Loucy (cell line): Measurements from ENCODE around the gene PIP5K1C.

Experiments
- H2AFZ ChIP-seq: fragments of 200-600 bp; sonication (generic); 2 replicates; pipeline ENCODE4 v1.6.0; 2016; ENCODE audit warnings: antibody characterized with exemption, mild to moderate bottlenecking, low read length, moderate library complexity
- H3F3A ChIP-seq: fragments of 200-600 bp; 2 replicates; pipeline ENCODE4 v1.6.0; 2016; ENCODE audit warnings: antibody characterized with exemption, low read depth, mild to moderate bottlenecking
- H3K27me3 ChIP-seq: fragments of 200-600 bp; sonication (generic); 2 replicates; pipeline ENCODE4 v1.6.1; 2014; ENCODE audit warnings: low read length, mild to moderate bottlenecking; ENCODE audit not compliant: insufficient read depth, poor library complexity, severe bottlenecking
- H3K36me3 ChIP-seq: fragments of 200-600 bp; sonication (generic); 2 replicates; pipeline ENCODE4 v1.6.1; 2016; ENCODE audit warnings: low read length; ENCODE audit not compliant: insufficient read depth
- H3K4me1 ChIP-seq: fragments of 200-600 bp; sonication (generic); 2 replicates; pipeline ENCODE4 v1.5.1; 2014; ENCODE audit warnings: low read length, mild to moderate bottlenecking; ENCODE audit not compliant: insufficient read depth, poor library complexity, severe bottlenecking
- H3K4me2 ChIP-seq: fragments of 200-600 bp; sonication (generic); 2 replicates; pipeline ENCODE4 v1.6.0; 2014; ENCODE audit warnings: antibody characterized with exemption, low read length, low read depth, mild to moderate bottlenecking; ENCODE audit not compliant: poor library complexity, severe bottlenecking
- H3K4me3 ChIP-seq: fragments of 200-600 bp; sonication (generic); 2 replicates; pipeline ENCODE4 v1.5.1; 2014; ENCODE audit warnings: low read length, mild to moderate bottlenecking, mixed read lengths; ENCODE audit not compliant: poor library complexity, severe bottlenecking
- H3K79me2 ChIP-seq: fragments of 200-600 bp; sonication (generic); 2 replicates; pipeline ENCODE4 v1.6.1; 2014; ENCODE audit warnings: low read length; ENCODE audit not compliant: insufficient read depth
- H3K9ac ChIP-seq: fragments of 200-600 bp; sonication (generic); 2 replicates; pipeline ENCODE4 v1.6.0; 2014; ENCODE audit warnings: mild to moderate bottlenecking, low read depth, low read length, moderate library complexity; ENCODE audit not compliant: poor library complexity, severe bottlenecking
- H3K9me2 ChIP-seq: fragments of 200-600 bp; sonication (generic); replicated peaks from 2 replicates; pipeline ENCODE4 v1.6.1; 2016; ENCODE audit warnings: low read depth, low read length, mixed read lengths
- H3K9me3 ChIP-seq: fragments of 200-600 bp; sonication (generic); 2 replicates; pipeline ENCODE4 v1.6.1; 2014; ENCODE audit warnings: mild to moderate bottlenecking, antibody characterized with exemption, low read length, low read depth; ENCODE audit not compliant: insufficient read depth
- H4K20me1 ChIP-seq: fragments of 200-600 bp; sonication (generic); 2 replicates; pipeline ENCODE4 v1.6.0; 2014; ENCODE audit warnings: antibody characterized with exemption, low read length, mild to moderate bottlenecking; ENCODE audit not compliant: insufficient read depth, poor library complexity, severe bottlenecking
- CTCF ChIP-seq: fragments of 200-600 bp; sonication (generic); conservative IDR thresholded peaks from 2 replicates; pipeline ENCODE4 v1.5.1; 2014; ENCODE audit warnings: mild to moderate bottlenecking, antibody characterized with exemption, low read length
- EZH2phosphoT487 ChIP-seq: fragments of 200-600 bp; IDR thresholded peaks from 2 replicates; pipeline ENCODE4 v1.6.1; 2018; ENCODE audit warnings: antibody characterized with exemption, mild to moderate bottlenecking, moderate library complexity, borderline replicate concordance

The PIP5K1C gene

GRCh38 chr19:3736106-3736724 is 35.9 kb upstream of the PIP5K1C start:
- Histone ChIP-seq H3K9me3 (no peaks in the 10 kb centered on the region), H3K27me3 (no peaks in the 10 kb centered on the region), H3K4me3 (no peak overlapping the region), H3K9me2 (no peaks in the 10 kb centered on the region), H2AFZ (no peak overlapping the region), H3K4me2 (no peak overlapping the region), H3K36me3 (no peaks in the 10 kb centered on the region), H3K9ac (no peak overlapping the region), H4K20me1 (no peaks in the 10 kb centered on the region), H3K79me2 (no peaks in the 10 kb centered on the region), H3K4me1 (no peaks in the 10 kb centered on the region), H3F3A (no peaks in the 10 kb centered on the region)
- TF ChIP-seq CTCF (no peak), EZH2phosphoT487 (no peak)

DNA sequence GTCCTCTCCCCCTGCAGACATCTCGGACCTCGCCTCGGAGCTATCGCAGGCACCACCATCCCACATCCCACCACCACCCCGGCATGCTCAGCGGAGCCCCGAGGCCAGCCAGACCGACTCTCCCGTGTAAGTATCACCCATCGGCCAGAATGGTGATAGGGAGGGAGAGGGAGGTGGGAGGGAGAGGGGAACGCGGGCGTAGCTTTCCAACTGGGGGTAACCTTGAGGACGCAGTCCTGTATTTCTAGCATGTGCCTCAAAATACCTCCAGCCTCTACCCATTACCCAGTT is 34.0 kb upstream of the PIP5K1C start:
- H3K4me2 ChIP-seq: no peak overlapping the region
- H3K4me1 ChIP-seq: no peaks in the 10 kb centered on the region
- no peak overlapping the region for H3K4me3 ChIP-seq
- no peaks in the 10 kb centered on the region for H4K20me1 ChIP-seq
- no peaks in the 10 kb centered on the region for H3K79me2 ChIP-seq
- no peaks in the 10 kb centered on the region for H3K9me3 ChIP-seq
- H3F3A ChIP-seq: no peaks in the 10 kb centered on the region
- H3K9ac ChIP-seq: no peak overlapping the region
- no peaks in the 10 kb centered on the region for H3K27me3 ChIP-seq
- no peaks in the 10 kb centered on the region for H3K9me2 ChIP-seq
- TF ChIP-seq CTCF (no peak), EZH2phosphoT487 (no peak)
- no peak overlapping the region for H2AFZ ChIP-seq
- H3K36me3 ChIP-seq: no peaks in the 10 kb centered on the region

DNA sequence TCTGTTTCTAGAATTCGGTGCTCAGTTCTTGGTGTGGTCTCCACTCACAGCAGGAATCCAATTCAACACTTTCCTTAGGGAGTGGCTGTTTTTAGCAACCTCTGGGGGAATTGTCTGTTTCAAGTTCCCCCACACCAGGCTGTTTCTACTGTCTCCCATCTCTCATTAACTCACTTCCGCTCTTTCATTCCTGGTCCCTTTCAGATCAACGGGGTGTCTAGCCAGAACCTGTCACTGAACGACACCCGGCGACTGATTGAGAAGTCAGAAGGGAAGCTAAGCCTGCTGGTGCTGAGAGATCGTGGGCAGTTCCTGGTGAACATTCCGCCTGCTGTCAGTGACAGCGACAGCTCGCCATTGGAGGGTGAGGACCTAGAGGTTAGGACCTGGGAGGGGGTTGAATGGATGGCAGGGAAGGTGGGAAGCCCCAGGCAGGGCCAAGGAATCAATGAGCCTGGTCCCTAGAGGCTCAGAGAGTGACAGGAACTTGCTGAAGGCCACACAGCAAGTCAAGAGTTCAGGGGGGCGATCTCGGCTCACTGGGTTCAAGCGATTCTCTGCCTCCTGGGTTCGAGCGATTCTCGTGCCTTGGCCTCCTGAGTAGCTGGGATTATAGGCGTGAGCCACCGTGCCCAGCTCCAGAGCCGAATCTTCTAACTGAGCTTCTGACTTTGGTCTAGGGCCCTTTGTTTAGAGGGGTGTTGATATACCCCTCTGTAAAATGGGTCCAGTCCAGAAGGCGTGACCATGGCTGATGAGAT is 33.5 kb upstream of the PIP5K1C start:
- Histone ChIP-seq H3K4me2 (no peak overlapping the region), H3K4me1 (no peaks in the 10 kb centered on the region), H3K27me3 (no peaks in the 10 kb centered on the region), H3K79me2 (no peaks in the 10 kb centered on the region), H3K9me3 (no peaks in the 10 kb centered on the region), H4K20me1 (no peaks in the 10 kb centered on the region), H3K9me2 (no peaks in the 10 kb centered on the region), H3K4me3 (no peak overlapping the region), H3F3A (no peaks in the 10 kb centered on the region), H3K36me3 (no peaks in the 10 kb centered on the region), H2AFZ (no peak overlapping the region), H3K9ac (no peak overlapping the region)
- TF ChIP-seq CTCF: no peak
- no peak for TF ChIP-seq EZH2phosphoT487
